ENCODE data around the gene ANKDD1B. TPM values are rescaled to one million over a fixed set of nuclear protein-coding genes. Genes with fewer than 3 reads are reported as not detected.

ANKDD1B gene
- total RNA-seq, 1 experiment from 2014 or later = 0.10 TPM

DNA sequence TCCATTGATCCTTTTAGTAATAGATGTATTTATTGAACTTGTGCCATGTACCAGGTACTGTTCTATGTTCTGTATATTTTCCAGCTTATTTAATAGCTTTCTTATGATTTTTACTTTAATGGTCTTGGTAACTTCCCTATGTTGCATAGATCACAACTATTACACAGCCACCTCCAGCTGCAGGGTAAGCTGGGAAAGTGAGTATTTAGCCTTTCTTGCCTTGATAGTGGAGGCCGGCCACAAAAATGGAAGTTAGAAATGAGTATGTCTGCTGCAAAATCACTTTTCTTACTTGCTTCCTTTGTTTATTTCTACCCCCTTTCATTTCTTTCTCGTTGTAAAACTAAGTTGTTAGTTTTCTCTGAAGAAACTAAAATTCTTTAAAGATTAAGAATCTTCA, 43.1 kb upstream of the ANKDD1B start:
- BruUV-seq (replicated peaks) = no TSS peak
- peaks cover 4% of the 10 kb centered on the region; the same call in 1 of the 2 replicates for H3K9me3 ChIP-seq (ENCODE audit: control insufficient read depth, insufficient read depth, low read depth, low read length)
- intact Hi-C loops (cut with micrococcal nuclease; ENCODE audit: unreplicated experiment) (loop anchor here (5.0 kb wide), 1 partner anchor 56 kb away; the partner anchor contains the start of genes CERT1 and POLK), in situ Hi-C loops (cut with HindIII; ENCODE audit: low pct_unique_long_range_greater_than_20kb, low sequenced_read_pairs) (no loop called here)
- CTCF ChIA-PET = interaction anchor here (0.6 kb wide), 1 partner anchor 40 kb away, joined by 3 read pairs; no protein-coding TSS in a partner anchor
- POLR2A ChIA-PET = no interaction called here
- TF ChIP-seq, protein P1, sequence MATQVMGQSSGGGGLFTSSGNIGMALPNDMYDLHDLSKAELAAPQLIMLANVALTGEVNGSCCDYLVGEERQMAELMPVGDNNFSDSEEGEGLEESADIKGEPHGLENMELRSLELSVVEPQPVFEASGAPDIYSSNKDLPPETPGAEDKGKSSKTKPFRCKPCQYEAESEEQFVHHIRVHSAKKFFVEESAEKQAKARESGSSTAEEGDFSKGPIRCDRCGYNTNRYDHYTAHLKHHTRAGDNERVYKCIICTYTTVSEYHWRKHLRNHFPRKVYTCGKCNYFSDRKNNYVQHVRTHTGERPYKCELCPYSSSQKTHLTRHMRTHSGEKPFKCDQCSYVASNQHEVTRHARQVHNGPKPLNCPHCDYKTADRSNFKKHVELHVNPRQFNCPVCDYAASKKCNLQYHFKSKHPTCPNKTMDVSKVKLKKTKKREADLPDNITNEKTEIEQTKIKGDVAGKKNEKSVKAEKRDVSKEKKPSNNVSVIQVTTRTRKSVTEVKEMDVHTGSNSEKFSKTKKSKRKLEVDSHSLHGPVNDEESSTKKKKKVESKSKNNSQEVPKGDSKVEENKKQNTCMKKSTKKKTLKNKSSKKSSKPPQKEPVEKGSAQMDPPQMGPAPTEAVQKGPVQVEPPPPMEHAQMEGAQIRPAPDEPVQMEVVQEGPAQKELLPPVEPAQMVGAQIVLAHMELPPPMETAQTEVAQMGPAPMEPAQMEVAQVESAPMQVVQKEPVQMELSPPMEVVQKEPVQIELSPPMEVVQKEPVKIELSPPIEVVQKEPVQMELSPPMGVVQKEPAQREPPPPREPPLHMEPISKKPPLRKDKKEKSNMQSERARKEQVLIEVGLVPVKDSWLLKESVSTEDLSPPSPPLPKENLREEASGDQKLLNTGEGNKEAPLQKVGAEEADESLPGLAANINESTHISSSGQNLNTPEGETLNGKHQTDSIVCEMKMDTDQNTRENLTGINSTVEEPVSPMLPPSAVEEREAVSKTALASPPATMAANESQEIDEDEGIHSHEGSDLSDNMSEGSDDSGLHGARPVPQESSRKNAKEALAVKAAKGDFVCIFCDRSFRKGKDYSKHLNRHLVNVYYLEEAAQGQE (IDR thresholded peaks at IDR 0.05; ENCODE audit: insufficient read depth in 1 of 2, low read depth in 2 of 2, low read length in 1 of 2) = no peak
- TF ChIP-seq SIN3A (IDR thresholded peaks at IDR 0.05; ENCODE audit: borderline replicate concordance, insufficient read depth, low read depth, low read length) = no peak
- TF ChIP-seq TCF7L2 (IDR thresholded peaks at IDR 0.05; ENCODE audit: low read depth, low read length) = no peak
- no peak for TF ChIP-seq POLR2AphosphoS5 (IDR thresholded peaks at IDR 0.05; ENCODE audit: low read depth, low read length)
- TF ChIP-seq, protein P2, sequence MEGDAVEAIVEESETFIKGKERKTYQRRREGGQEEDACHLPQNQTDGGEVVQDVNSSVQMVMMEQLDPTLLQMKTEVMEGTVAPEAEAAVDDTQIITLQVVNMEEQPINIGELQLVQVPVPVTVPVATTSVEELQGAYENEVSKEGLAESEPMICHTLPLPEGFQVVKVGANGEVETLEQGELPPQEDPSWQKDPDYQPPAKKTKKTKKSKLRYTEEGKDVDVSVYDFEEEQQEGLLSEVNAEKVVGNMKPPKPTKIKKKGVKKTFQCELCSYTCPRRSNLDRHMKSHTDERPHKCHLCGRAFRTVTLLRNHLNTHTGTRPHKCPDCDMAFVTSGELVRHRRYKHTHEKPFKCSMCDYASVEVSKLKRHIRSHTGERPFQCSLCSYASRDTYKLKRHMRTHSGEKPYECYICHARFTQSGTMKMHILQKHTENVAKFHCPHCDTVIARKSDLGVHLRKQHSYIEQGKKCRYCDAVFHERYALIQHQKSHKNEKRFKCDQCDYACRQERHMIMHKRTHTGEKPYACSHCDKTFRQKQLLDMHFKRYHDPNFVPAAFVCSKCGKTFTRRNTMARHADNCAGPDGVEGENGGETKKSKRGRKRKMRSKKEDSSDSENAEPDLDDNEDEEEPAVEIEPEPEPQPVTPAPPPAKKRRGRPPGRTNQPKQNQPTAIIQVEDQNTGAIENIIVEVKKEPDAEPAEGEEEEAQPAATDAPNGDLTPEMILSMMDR (IDR thresholded peaks at IDR 0.05) = no peak
- H3K4me3 ChIP-seq (ENCODE audit: low read depth in 2 of 2, low read length in 2 of 2) = peak overlapping the region in 1 of 2 experiments; percentile 20; a peak in 1 of 4 replicates
- DNase-seq (ENCODE audit: low read depth, low spot score) = no peak
- H3K27ac ChIP-seq (ENCODE audit: low read length) = peak overlapping the region; percentile 93
- ATAC-seq = no peak
- H3K27me3 ChIP-seq (ENCODE audit: control insufficient read depth, insufficient read depth, low read length) = no peaks in the 10 kb centered on the region
- H3K4me1 ChIP-seq (ENCODE audit: control insufficient read depth, insufficient read depth, low read length) = peaks cover 26% of the 10 kb centered on the region
- no peaks in the 10 kb centered on the region for H3K36me3 ChIP-seq (ENCODE audit: control insufficient read depth, insufficient read depth, low read length)

DNA sequence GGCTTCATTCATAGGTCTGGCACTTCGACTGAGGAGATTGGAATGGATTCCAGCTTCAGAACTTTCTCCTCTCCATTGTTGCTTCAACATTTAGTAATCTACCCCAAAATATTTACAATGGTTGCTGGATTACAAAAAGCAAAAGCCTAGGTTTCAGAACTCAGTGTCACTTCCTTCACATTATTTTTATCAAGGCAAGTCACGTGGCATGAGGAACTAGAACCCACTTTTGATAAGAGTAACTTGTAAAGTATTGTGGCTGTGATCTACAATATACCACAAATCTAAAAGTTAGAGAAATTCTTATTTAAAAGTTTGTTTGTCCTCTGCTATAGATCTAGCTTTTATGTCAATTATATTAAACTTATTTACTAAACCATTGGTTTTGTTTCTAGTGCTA, 39.7 kb upstream of the ANKDD1B start:
- BruUV-seq (replicated peaks) = no TSS peak

More for the DNA sequence above, 39.7 kb upstream of the ANKDD1B start:
- H3K9me3 ChIP-seq (ENCODE audit: control insufficient read depth, insufficient read depth, low read depth, low read length) = no peaks in the 10 kb centered on the region
- H3K36me3 ChIP-seq (ENCODE audit: control insufficient read depth, insufficient read depth, low read length) = peaks cover 2% of the 10 kb centered on the region; the same call in 1 of the 2 replicates
- H3K27ac ChIP-seq (ENCODE audit: low read length) = no peak overlapping the region
- DNase-seq (ENCODE audit: low read depth, low spot score) (no peak), ATAC-seq (no peak)
- ChIA-PET CTCF (no interaction called here), POLR2A (interaction anchor here (0.6 kb wide), 1 partner anchor 8 kb away, joined by 3 read pairs; no protein-coding TSS in a partner anchor)
- no peak overlapping the region for H3K4me3 ChIP-seq (ENCODE audit: low read depth in 2 of 2, low read length in 2 of 2)
- TF ChIP-seq TCF7L2 (IDR thresholded peaks at IDR 0.05; ENCODE audit: low read depth, low read length) (no peak), POLR2AphosphoS5 (IDR thresholded peaks at IDR 0.05; ENCODE audit: low read depth, low read length) (no peak)
- TF ChIP-seq, protein P2 (IDR thresholded peaks at IDR 0.05) = no peak
- peaks cover 23% of the 10 kb centered on the region for H3K4me1 ChIP-seq (ENCODE audit: control insufficient read depth, insufficient read depth, low read length)
- in situ Hi-C loops (cut with HindIII; ENCODE audit: low pct_unique_long_range_greater_than_20kb, low sequenced_read_pairs) (no loop called here), intact Hi-C loops (cut with micrococcal nuclease; ENCODE audit: unreplicated experiment) (no loop called here)
- no peaks in the 10 kb centered on the region for H3K27me3 ChIP-seq (ENCODE audit: control insufficient read depth, insufficient read depth, low read length)

Measured in Panc1 (cell line).